H1 (cell line): Measurements from ENCODE around the gene NFATC1. TPM values are rescaled to one million over a fixed set of nuclear protein-coding genes. Genes with fewer than 3 reads are reported as not detected.

Experiments used
- CTCF ChIA-PET: fragments of 300-600 bp; sonication (Branson Sonifier 250); formaldehyde crosslinking; loops from one replicate; lab custom pipeline; 2021; ENCODE audit not compliant: partially characterized antibody; lab: Charles Lee
- POLR2A ChIA-PET: fragments of 300-600 bp; sonication (Branson Sonifier 250); formaldehyde crosslinking; loops from one replicate; lab custom pipeline; 2021; ENCODE audit warnings: inconsistent platforms; ENCODE audit not compliant: partially characterized antibody; lab: Charles Lee
- DNase-seq, 2 experiments: peaks; one replicate each; pipeline versions ENCODE4 v3.0.0 to v3.0.0-alpha.2; 2010 to 2022; ENCODE audit warnings: low spot score in 2 of 2, low read depth in 1 of 2, mixed read lengths in 1 of 2
- FAIRE-seq: peaks from 2 replicates; lab custom pipeline; 2011; peaks lifted over from hg19 to GRCh38; lab: Jason Lieb, UNC
- H2AFZ ChIP-seq: 2 replicates; pipeline ENCODE4 v1.8.1; 2012; ENCODE audit warnings: low read length, inconsistent platforms
- H2AK5ac ChIP-seq: 2 replicates; pipeline ENCODE4 v1.6.1; 2013; ENCODE audit warnings: low read depth, low read length
- H2BK120ac ChIP-seq: replicated peaks from 2 replicates; pipeline ENCODE3; 2013; ENCODE audit warnings: low read depth, low read length, inconsistent platforms
- H2BK12ac ChIP-seq: 2 replicates; pipeline ENCODE4 v1.6.1; 2013; ENCODE audit warnings: low read depth, low read length
- H2BK15ac ChIP-seq: 2 replicates; pipeline ENCODE4 v1.6.1; 2013; ENCODE audit warnings: low read length
- H2BK20ac ChIP-seq: 2 replicates; pipeline ENCODE4 v1.6.1; 2013; ENCODE audit warnings: low read length
- H2BK5ac ChIP-seq: 2 replicates; pipeline ENCODE4 v1.6.1; 2013; ENCODE audit warnings: low read depth, low read length
- H3K14ac ChIP-seq: 2 replicates; pipeline ENCODE4 v1.6.1; 2013; ENCODE audit warnings: inconsistent platforms; ENCODE audit not compliant: insufficient read length
- H3K18ac ChIP-seq: 2 replicates; pipeline ENCODE4 v1.6.1; 2013; ENCODE audit warnings: low read length; ENCODE audit errors: extremely low read depth
- H3K23ac ChIP-seq: 2 replicates; pipeline ENCODE4 v1.6.1; 2013; ENCODE audit warnings: inconsistent platforms; ENCODE audit not compliant: insufficient read length
- H3K23me2 ChIP-seq: 2 replicates; pipeline ENCODE4 v1.6.1; 2013; ENCODE audit warnings: low read depth, low read length
- H3K27ac ChIP-seq: 2 replicates; pipeline ENCODE4 v1.6.1; 2011; ENCODE audit warnings: low read depth, low read length, inconsistent platforms
- H3K27me3 ChIP-seq, 4 experiments: replicated peaks in 1 of 4; 1 replicate in 1 of 4; 2 replicates in 3 of 4; pipeline versions ENCODE4 v1.6.1 to v1.8.1; 2011 to 2013; ENCODE audit warnings: low read length in 3 of 4, mild to moderate bottlenecking in 3 of 4, inconsistent platforms in 2 of 4, mixed read lengths in 2 of 4, moderate library complexity in 1 of 4; ENCODE audit not compliant: control insufficient read depth in 3 of 4, insufficient read depth in 3 of 4; ENCODE audit errors: extremely low read depth in 1 of 4
- H3K36me3 ChIP-seq, 4 experiments: 2 replicates each; pipeline versions ENCODE4 v1.6.1 to v1.8.1; 2011 to 2013; ENCODE audit warnings: mild to moderate bottlenecking in 4 of 4, low read length in 3 of 4, moderate library complexity in 2 of 4, control low read depth in 1 of 4, inconsistent platforms in 1 of 4; ENCODE audit not compliant: insufficient read depth in 4 of 4, control insufficient read depth in 2 of 4
- H3K4ac ChIP-seq: replicated peaks from 2 replicates; pipeline ENCODE3; 2013; ENCODE audit warnings: low read length, low read depth, mixed read lengths, inconsistent platforms; ENCODE audit not compliant: insufficient read length
- H3K4me1 ChIP-seq, 4 experiments: replicated peaks in 1 of 4; 1 replicate in 1 of 4; 2 replicates in 3 of 4; pipeline versions ENCODE4 v1.6.1 to v1.8.1; 2011 to 2013; ENCODE audit warnings: low read length in 3 of 4, inconsistent platforms in 2 of 4, mixed read lengths in 1 of 4; ENCODE audit not compliant: insufficient read depth in 4 of 4, control insufficient read depth in 3 of 4
- H3K4me2 ChIP-seq, 2 experiments: 2 replicates each; pipeline versions ENCODE4 v1.6.1 to v1.8.1; 2011 to 2013; ENCODE audit warnings: low read depth in 2 of 2, low read length in 2 of 2, control low read depth in 1 of 2, inconsistent platforms in 1 of 2, mild to moderate bottlenecking in 1 of 2; ENCODE audit not compliant: insufficient read depth in 1 of 2
- H3K4me3 ChIP-seq, 4 experiments: fragments of 200-600, 300-600 bp in 1 of 4; sonication (generic), shearing (Covaris generic), sonication (Bioruptor Twin) in 1 of 4; 2 replicates each; pipeline versions ENCODE4 v1.5.1 to v1.8.1; 2011 to 2016; ENCODE audit warnings: low read length in 4 of 4, low read depth in 3 of 4, control low read depth in 2 of 4, inconsistent platforms in 2 of 4, mild to moderate bottlenecking in 2 of 4, mixed read lengths in 1 of 4, moderate library complexity in 1 of 4; ENCODE audit not compliant: insufficient read depth in 2 of 4; ENCODE audit errors: extremely low read depth in 1 of 4
- H3K56ac ChIP-seq: replicated peaks from 2 replicates; pipeline ENCODE3; 2013; ENCODE audit warnings: low read depth, mild to moderate bottlenecking, mixed read lengths, low read length, inconsistent platforms; ENCODE audit not compliant: insufficient read length
- H3K79me1 ChIP-seq: 2 replicates; pipeline ENCODE4 v1.6.1; 2013; ENCODE audit warnings: low read depth, low read length, control low read depth
- H3K79me2 ChIP-seq, 2 experiments: 2 replicates each; pipeline versions ENCODE4 v1.6.1 to v1.8.1; 2012 to 2013; ENCODE audit warnings: low read length in 2 of 2, mild to moderate bottlenecking in 2 of 2, inconsistent platforms in 1 of 2; ENCODE audit not compliant: insufficient read depth in 2 of 2, control insufficient read depth in 1 of 2
- H3K9ac ChIP-seq, 4 experiments: replicated peaks in 1 of 4; 1 replicate in 1 of 4; 2 replicates in 3 of 4; pipeline versions ENCODE4 v1.6.1 to v1.8.1; 2011 to 2013; ENCODE audit warnings: low read depth in 3 of 4, low read length in 3 of 4, control low read depth in 2 of 4, mild to moderate bottlenecking in 2 of 4, moderate library complexity in 2 of 4, inconsistent platforms in 1 of 4; ENCODE audit errors: extremely low read depth in 1 of 4
- H3K9me3 ChIP-seq, 2 experiments: 2 replicates each; pipeline versions ENCODE4 v1.6.1 to v1.8.1; 2012 to 2013; ENCODE audit warnings: mild to moderate bottlenecking in 2 of 2, moderate library complexity in 2 of 2, control low read depth in 1 of 2, inconsistent platforms in 1 of 2, low read depth in 1 of 2, low read length in 1 of 2, mixed read lengths in 1 of 2; ENCODE audit not compliant: insufficient read depth in 2 of 2
- H4K20me1 ChIP-seq, 2 experiments: replicated peaks in 1 of 2; 2 replicates each; pipeline versions ENCODE3 to v1.8.1; 2011 to 2013; ENCODE audit warnings: inconsistent platforms in 2 of 2, low read length in 2 of 2, mild to moderate bottlenecking in 1 of 2; ENCODE audit not compliant: insufficient read depth in 2 of 2, control insufficient read depth in 1 of 2
- H4K5ac ChIP-seq: 2 replicates; pipeline ENCODE4 v1.6.1; 2013; ENCODE audit warnings: low read length, low read depth, mixed read lengths, inconsistent platforms; ENCODE audit not compliant: insufficient read length
- H4K8ac ChIP-seq: 2 replicates; pipeline ENCODE4 v1.8.0; 2013; ENCODE audit warnings: mild to moderate bottlenecking, moderate library complexity, low read length, inconsistent platforms; ENCODE audit not compliant: insufficient read depth; ENCODE audit errors: extremely low read depth
- H4K91ac ChIP-seq: replicated peaks from 2 replicates; pipeline ENCODE3; 2013; ENCODE audit warnings: low read length, mixed read lengths, inconsistent platforms; ENCODE audit not compliant: insufficient read length
- BACH1 ChIP-seq: IDR thresholded peaks from 2 replicates; pipeline ENCODE4 v1.6.1; 2012; ENCODE audit warnings: low read length, improper control_type of control experiment
- CREB1 ChIP-seq: IDR thresholded peaks from 2 replicates; pipeline ENCODE4 v1.6.1; 2012; ENCODE audit warnings: inconsistent platforms
- EP300 ChIP-seq, 2 experiments: IDR thresholded peaks; 1 replicate in 1 of 2; 2 replicates in 1 of 2; pipeline ENCODE4 v1.6.1; 2011 to 2012; ENCODE audit warnings: low read depth in 2 of 2, low read length in 2 of 2, mild to moderate bottlenecking in 2 of 2, borderline replicate concordance in 1 of 2, inconsistent platforms in 1 of 2, moderate library complexity in 1 of 2
- HDAC2 ChIP-seq, 2 experiments: fragments of 300-600 bp in 1 of 2; sonication (generic) in 1 of 2; IDR thresholded peaks; 2 replicates each; pipeline ENCODE4 v1.6.1; 2011 to 2012; ENCODE audit warnings: low read depth in 2 of 2, low read length in 2 of 2, mild to moderate bottlenecking in 2 of 2, moderate library complexity in 2 of 2, borderline replicate concordance in 1 of 2, inconsistent platforms in 1 of 2
- KDM5A ChIP-seq: fragments of 200-600 bp; IDR thresholded peaks from 2 replicates; pipeline ENCODE4 v1.7.1; 2012; ENCODE audit warnings: mild to moderate bottlenecking, low read length, inconsistent platforms, mixed read lengths
- RAD21 ChIP-seq, 2 experiments: IDR thresholded peaks in 1 of 2; conservative IDR thresholded peaks in 1 of 2; 2 replicates each; pipeline ENCODE4 v1.6.1; 2011; ENCODE audit warnings: low read depth in 2 of 2, low read length in 2 of 2, improper control_type of control experiment in 1 of 2, inconsistent platforms in 1 of 2, mild to moderate bottlenecking in 1 of 2, moderate library complexity in 1 of 2
- WGBS, 2 experiments: shearing (Covaris generic) in 1 of 2; methylation state at CpG; one replicate each; pipeline versions ENCODE4 v1.1.6 to v1.1.7; 2013 to 2015; ENCODE audit warnings: low lambda C conversion rate in 2 of 2, mixed read lengths in 2 of 2, inconsistent platforms in 1 of 2, low coverage in 1 of 2, missing lambda C conversion rate in 1 of 2; ENCODE audit not compliant: insufficient replicate concordance in 2 of 2, insufficient coverage in 1 of 2, insufficient read length in 1 of 2; ENCODE audit errors: extremely low coverage in 1 of 2, missing lambda C conversion rate in 1 of 2; 5-methylcytosine and 5-hydroxymethylcytosine counted together
- polyA plus RNA-seq, 7 experiments: library from polyadenylated mRNA; depleted of rRNA in 3 of 7; stranded (reverse) in 5 of 7; unstranded in 2 of 7; fragments of >200 nt in 5 of 7; fragments of 200-250 nt in 2 of 7; gene quantifications; 1 replicate in 5 of 7; 2 replicates in 1 of 7; 4 replicates in 1 of 7; pipeline versions ENCODE4 v1.2.1 to v1.2.3, GENCODE V29; 2011 to 2013; ENCODE audit warnings: missing spikeins in 2 of 7, mixed read lengths in 2 of 7
- total RNA-seq: library from RNA; stranded (reverse); fragmentation: NEBNext Ultra II Directional; extraction: Animal tissue kit (Norgen Biotek cat#: 25700); gene quantifications from 2 replicates; pipeline ENCODE4 v1.2.1, GENCODE V29; 2021

The NFATC1 gene
- total and polyA plus RNA-seq, 2 of the 8 experiments (the other 6 are each of a cell fraction or from before 2014, with no cell fraction given) = 2.0 to 6.6 TPM

DNA sequence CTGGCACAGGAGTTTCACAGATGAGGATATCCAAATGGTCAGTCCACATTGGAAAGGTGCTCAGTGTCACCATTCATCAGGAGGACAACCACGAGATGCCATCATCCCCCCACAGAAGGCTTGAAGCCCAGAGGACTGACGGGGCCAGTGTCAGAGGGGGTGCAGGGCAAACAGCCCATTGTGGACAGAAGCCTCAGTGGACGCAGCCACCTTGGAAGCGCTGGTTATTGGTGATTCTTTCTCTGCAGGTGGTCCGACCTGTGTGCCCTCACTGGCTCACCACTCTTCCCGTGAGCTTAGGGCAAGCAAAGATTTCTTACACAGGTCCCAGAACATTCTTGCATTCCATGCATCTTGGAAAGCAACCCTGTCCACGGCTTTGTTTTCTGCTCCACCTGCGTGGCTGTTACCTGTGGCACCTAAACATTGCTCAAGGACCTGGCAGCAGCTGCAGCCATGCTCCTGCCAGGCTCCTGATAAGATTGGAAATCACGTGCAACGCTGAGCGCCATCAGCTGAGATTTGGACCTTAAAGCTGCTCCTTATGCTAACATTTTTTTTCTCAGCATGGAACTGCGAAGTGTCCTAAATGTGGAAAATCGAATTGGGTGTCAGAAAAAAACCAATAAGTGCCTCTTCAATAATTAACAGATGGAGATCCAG lies 172.9 kb downstream of the NFATC1 start:
- Histone ChIP-seq H3K56ac (no peak overlapping the region), H4K20me1 (no peaks in the 10 kb centered on the region), H3K14ac (no peak overlapping the region), H3K4me2 (no peak overlapping the region), H3K27me3 (no peaks in the 10 kb centered on the region; a peak in 1 of 7 replicates), H2BK5ac (no peak overlapping the region), H3K36me3 (no peaks in the 10 kb centered on the region), H3K79me2 (no peaks in the 10 kb centered on the region), H4K91ac (no peak overlapping the region), H4K5ac (no peak overlapping the region), H3K79me1 (no peaks in the 10 kb centered on the region), H3K23me2 (no peaks in the 10 kb centered on the region), H3K4ac (peak overlapping the region; percentile 66), H3K9ac (no peak overlapping the region), H3K23ac (no peak overlapping the region), H2BK15ac (0 out of 2 replicates have a peak overlapping the region, but pooled peaks have one; percentile 61), H3K9me3 (peaks cover 8 to 13% of the 10 kb centered on the region in 2 experiments; a peak in 3 of 4 replicates), H3K18ac (no peak overlapping the region), H2BK12ac (no peak overlapping the region), H3K4me1 (peaks cover 0 to 10% (median 6%) of the 10 kb centered on the region in 4 experiments; a peak in 4 of 7 replicates), H3K4me3 (no peak overlapping the region), H3K27ac (no peak overlapping the region), H2BK120ac (peak overlapping the region; percentile 39), H2AFZ (no peak overlapping the region), H2BK20ac (no peak overlapping the region), H4K8ac (no peak overlapping the region; the same call in 1 of the 2 replicates), H2AK5ac (no peak overlapping the region)
- ChIA-PET CTCF (interaction anchor here (1.3 to 1.9 kb wide), 2 partner anchors 9 to 188 kb away, joined by 4 to 7 read pairs; no protein-coding TSS in a partner anchor), POLR2A (no interaction called here)
- TF ChIP-seq BACH1 (no peak), HDAC2 (IDR thresholded peaks at IDR 0.05; ENCODE audit: borderline replicate concordance in 1 of 2, low read depth in 2 of 2, low read length in 2 of 2) (no peak), CREB1 (no peak), EP300 (IDR thresholded peaks at IDR 0.05; ENCODE audit: borderline replicate concordance in 1 of 2, low read depth in 2 of 2, low read length in 2 of 2) (no peak), KDM5A (no peak), RAD21 (IDR thresholded peaks at IDR 0.05 in 1 of 2, conservative IDR thresholded peaks at IDR 0.05 in 1 of 2; ENCODE audit: low read depth in 2 of 2, low read length in 2 of 2) (no peak)
- 96% methylated on average over 13 of the region's 13 CpGs; no CpG with 5 or more reads in 1 of the 2 experiments for WGBS, 2 experiments
- DNase-seq = no peak
- no peak for FAIRE-seq
